Adrenal gland (tissue), 12 donors: ENCODE results near the gene CCDC185. TPM values are rescaled to one million over a fixed set of nuclear protein-coding genes. Genes with fewer than 3 reads are reported as not detected.

ENCODE experiments used
- DNase-seq, 7 donors: peaks; one replicate each; pipeline ENCODE4 v3.0.0-alpha.2; 2019 to 2020
- H3K27ac ChIP-seq, 5 donors: fragments of 200-600 bp; sonication (generic) in 4 of 5; 1 replicate in 3 of 5; 2 replicates in 2 of 5; pipeline versions ENCODE4 v1.5.1 to v1.8.0; 2016 to 2020; ENCODE audit warnings: mild to moderate bottlenecking in 1 of 5
- H3K27me3 ChIP-seq: fragments of 200-600 bp; 2 replicates; pipeline ENCODE4 v1.8.0; 2021
- H3K36me3 ChIP-seq, 2 donors: fragments of 200-600 bp; replicated peaks in 1 of 2; 1 replicate in 1 of 2; 2 replicates in 1 of 2; pipeline versions ENCODE4 v1.5.1 to v1.8.0; 2018 to 2022
- H3K4me1 ChIP-seq, 2 donors: fragments of 200-600 bp; replicated peaks in 1 of 2; 1 replicate in 1 of 2; 2 replicates in 1 of 2; pipeline versions ENCODE4 v1.5.1 to v1.8.0; 2018 to 2021
- H3K4me3 ChIP-seq, 4 donors: fragments of 200-600 bp; sonication (generic) in 3 of 4; one replicate each; pipeline ENCODE4 v1.5.1; 2016 to 2018
- H3K9me3 ChIP-seq, 3 donors: fragments of 200-600 bp; sonication (generic) in 1 of 3; replicated peaks in 1 of 3; 1 replicate in 2 of 3; 2 replicates in 1 of 3; pipeline versions ENCODE4 v1.5.1 to v1.8.0; 2016 to 2021
- POLR2A ChIP-seq, 2 donors: fragments of 450-650 bp; IDR thresholded peaks; one replicate each; pipeline ENCODE4 v1.6.1; 2017; ENCODE audit warnings: antibody characterized with exemption in 2 of 2, mild to moderate bottlenecking in 2 of 2, moderate library complexity in 1 of 2
- WGBS, 4 donors: extraction: QIAGEN DNeasy Blood & Tissue Kit in 2 of 4; methylation state at CpG; one replicate each; pipeline versions ENCODE4 v1.1.5 to v1.1.7; 2013 to 2017; 5-methylcytosine and 5-hydroxymethylcytosine counted together
- intact Hi-C, 2 donors: fragments of 100-400 bp; cut with DNase I; formaldehyde crosslinking; loops; one replicate each; pipeline versions ENCODE4 v1.14.1 to v1.15.0; 2022 to 2023
- polyA plus RNA-seq, 3 donors: library from polyadenylated mRNA; stranded (reverse); fragments of 200-250 nt in 2 of 3; fragments of 350-450 nt in 1 of 3; fragmentation: Illumina TruSeq in 1 of 3; extraction: RNeasy Lipid Tissue Mini Kit (QIAGEN cat#74804) in 1 of 3; gene quantifications; one replicate each; pipeline ENCODE4 v1.2.3, GENCODE V29; 2013 to 2014
- total RNA-seq, 9 donors: library from RNA; depleted of rRNA in 4 of 9; stranded (reverse); fragments of >200 nt in 4 of 9; fragments of 120-200 nt in 1 of 9; fragmentation: NEBNext Ultra II Directional in 1 of 9; extraction: Animal tissue kit (Norgen Biotek cat#: 25700) in 1 of 9; gene quantifications; one replicate each; pipeline versions ENCODE4 v1.1.0 to v1.2.4, GENCODE V29; 2013 to 2023
- TF ChIP-seq, protein P1 (sequence below), 6 experiments: fragments of 450-650 bp in 4 of 6; fragments of 200-600 bp in 2 of 6; sonication (generic) in 1 of 6; IDR thresholded peaks; 1 replicate in 5 of 6; 2 replicates in 1 of 6; pipeline versions ENCODE4 v1.5.1 to v1.8.0; 2016 to 2021; ENCODE audit warnings: antibody characterized with exemption in 6 of 6, mild to moderate bottlenecking in 2 of 6, moderate library complexity in 1 of 6
- donor health status: healthy with polysubstance abuse.
- donor health status: Bipolar disorder and iron deficiency.
- donor health status: DM: yes; HTN: yes; CAD: no.
- donor health status: DM: no; HTN: no; CAD: no.
- donor health status: DM: no; HTN: no; CAD: no.
- donor health status: DM: yes; HTN: yes; CAD: no.

CCDC185 gene
- total and polyA plus RNA-seq, 12 donors, result not detected

DNA sequence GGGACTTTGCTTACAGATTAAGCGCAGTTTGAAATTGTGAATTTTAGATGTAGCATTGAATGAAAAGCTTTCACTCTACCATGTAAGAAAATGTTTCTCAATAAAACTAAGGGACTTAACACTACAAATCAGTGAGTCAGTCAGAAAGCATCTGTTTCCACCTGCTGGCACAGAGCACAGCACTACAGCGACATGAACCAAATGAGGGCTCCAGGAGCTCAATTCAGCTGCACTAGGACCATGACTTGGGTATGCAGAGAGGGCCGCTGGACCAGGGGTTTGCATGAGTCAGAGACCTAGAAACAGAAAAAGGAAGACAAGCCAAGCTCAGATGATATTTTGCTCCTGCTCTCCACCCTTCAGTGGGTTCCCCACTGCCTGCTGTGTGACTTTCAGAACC lies 34.4 kb upstream of the CCDC185 start:
- no peak overlapping the region for H3K4me3 ChIP-seq
- whole genome bisulfite sequencing, 4 donors, result 79 to 88% (median 85%) methylated on average over 3 of the region's 3 CpGs
- no peaks in the 10 kb centered on the region for H3K27me3 ChIP-seq
- no peak overlapping the region for H3K27ac ChIP-seq
- intact Hi-C loops, result no loop called here
- no peaks in the 10 kb centered on the region for H3K9me3 ChIP-seq
- H3K36me3 ChIP-seq, result no peaks in the 10 kb centered on the region
- no peak for DNase-seq
- peaks cover 0 to 8% of the 10 kb centered on the region in 2 donors for H3K4me1 ChIP-seq
- TF ChIP-seq, protein P1, sequence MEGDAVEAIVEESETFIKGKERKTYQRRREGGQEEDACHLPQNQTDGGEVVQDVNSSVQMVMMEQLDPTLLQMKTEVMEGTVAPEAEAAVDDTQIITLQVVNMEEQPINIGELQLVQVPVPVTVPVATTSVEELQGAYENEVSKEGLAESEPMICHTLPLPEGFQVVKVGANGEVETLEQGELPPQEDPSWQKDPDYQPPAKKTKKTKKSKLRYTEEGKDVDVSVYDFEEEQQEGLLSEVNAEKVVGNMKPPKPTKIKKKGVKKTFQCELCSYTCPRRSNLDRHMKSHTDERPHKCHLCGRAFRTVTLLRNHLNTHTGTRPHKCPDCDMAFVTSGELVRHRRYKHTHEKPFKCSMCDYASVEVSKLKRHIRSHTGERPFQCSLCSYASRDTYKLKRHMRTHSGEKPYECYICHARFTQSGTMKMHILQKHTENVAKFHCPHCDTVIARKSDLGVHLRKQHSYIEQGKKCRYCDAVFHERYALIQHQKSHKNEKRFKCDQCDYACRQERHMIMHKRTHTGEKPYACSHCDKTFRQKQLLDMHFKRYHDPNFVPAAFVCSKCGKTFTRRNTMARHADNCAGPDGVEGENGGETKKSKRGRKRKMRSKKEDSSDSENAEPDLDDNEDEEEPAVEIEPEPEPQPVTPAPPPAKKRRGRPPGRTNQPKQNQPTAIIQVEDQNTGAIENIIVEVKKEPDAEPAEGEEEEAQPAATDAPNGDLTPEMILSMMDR (IDR thresholded peaks at IDR 0.05), result no peak
- TF ChIP-seq POLR2A (IDR thresholded peaks at IDR 0.05), result no peak

DNA sequence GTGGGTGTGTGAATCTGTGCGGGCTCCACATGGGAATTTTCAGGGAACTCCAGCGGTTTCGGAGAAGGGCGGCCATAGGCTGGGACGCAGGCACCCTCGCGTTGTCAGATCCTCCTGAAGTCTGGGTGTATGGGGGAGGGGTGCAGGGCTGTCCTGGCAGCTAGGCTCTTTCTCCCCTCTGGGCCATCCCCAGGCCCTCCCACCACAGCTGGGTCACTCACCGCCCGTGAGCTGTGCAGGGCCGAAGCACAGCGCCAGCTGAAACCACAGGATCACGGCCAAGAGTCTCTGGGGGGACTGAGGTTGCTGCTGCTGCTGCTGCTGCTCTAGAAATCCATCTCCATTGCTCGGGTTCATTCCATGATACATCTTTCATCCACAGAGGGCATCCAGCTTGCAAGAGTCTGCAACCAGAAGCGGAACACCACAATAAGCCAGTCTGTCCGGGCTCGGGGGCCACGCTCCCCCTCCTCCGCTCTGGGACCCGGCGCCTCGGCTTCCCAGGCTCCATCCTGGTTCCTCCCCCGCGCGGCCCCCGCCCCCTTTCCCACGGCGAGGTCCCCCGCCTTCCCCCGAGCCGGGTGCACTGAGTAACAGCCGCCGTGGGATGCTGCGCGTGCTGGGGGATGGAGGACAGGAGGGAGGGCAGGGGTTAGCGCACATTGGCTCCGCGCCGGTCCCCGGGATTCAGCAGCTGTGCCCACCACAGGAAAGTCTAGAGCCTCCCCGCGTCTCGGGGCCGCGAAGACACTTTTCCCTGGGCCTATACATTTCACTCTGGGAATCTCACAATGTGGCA lies 30.0 kb upstream of the CCDC185 start:
- H3K4me3 ChIP-seq, result peak overlapping the region in 2 of 4 donors; percentile 26 to 66
- H3K9me3 ChIP-seq, result no peaks in the 10 kb centered on the region
- TF ChIP-seq, protein P1 (IDR thresholded peaks at IDR 0.05), result no peak
- TF ChIP-seq POLR2A (IDR thresholded peaks at IDR 0.05), result no peak
- no peaks in the 10 kb centered on the region for H3K36me3 ChIP-seq
- intact Hi-C loops, result no loop called here
- peaks cover 5 to 16% of the 10 kb centered on the region in 2 donors for H3K4me1 ChIP-seq
- DNase-seq, result peak in 4 of 7 donors; percentile 23 to 60 (median 26)
- 3 to 16% (median 4%) methylated on average over 13 to 44 of the region's 44 CpGs for WGBS, 4 donors
- no peak overlapping the region for H3K27ac ChIP-seq
- H3K27me3 ChIP-seq, result no peaks in the 10 kb centered on the region

DNA sequence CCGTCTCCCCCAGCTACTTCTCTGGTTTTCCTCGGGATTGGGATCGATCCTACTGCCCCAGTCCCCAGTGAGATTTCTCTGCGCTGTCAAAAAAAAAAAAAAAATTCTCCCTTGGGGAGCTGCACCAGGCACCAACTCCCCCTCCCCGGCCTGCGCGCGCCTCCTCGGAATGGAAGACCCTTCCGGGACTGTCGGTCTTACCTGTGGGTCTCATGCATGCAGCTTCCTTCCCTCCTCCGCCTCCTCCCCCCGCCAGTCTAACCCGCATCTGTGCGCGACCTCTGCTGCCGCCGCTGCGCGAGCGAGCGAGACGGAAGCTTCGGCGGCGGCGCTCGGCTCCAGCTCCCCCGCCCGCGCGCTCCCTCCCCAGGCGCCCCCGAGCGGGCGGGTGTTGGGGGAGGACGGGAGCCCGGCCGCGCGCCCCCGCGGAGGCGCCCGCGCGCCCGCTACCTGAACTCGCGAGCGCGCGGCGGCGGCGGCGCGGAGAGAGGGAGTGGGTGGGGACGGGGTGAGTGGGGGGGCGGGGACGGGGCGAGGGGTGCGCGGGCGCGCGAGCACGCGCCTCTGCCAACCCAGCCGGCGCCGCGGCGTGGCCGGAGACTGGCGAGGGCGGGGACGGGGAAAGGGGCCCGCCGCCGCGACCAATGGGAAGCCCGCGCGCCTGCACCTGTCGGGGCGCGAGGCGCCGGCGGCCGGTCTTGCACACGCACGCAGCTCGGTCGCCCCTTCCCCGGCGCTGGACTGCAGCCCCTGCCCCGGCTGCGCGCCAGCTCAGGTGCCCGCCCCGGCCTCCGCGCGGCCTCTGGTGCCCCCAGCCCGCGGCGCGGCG lies 29.1 kb upstream of the CCDC185 start, which contains the start of gene SUSD4:
Gene SUSD4 (minus strand): TSS at position 321 of the 829 bp plus-strand sequence. CDS start 751 bp downstream, outside the sequence.
- H3K36me3 ChIP-seq, result no peaks in the 10 kb centered on the region
- DNase-seq, result peak in 5 of 7 donors; percentile 25 to 60 (median 51)
- H3K4me1 ChIP-seq, result peaks cover 5 to 16% of the 10 kb centered on the region in 2 donors
- intact Hi-C loops, result no loop called here
- WGBS, 4 donors, result 0 to 2% (median 1%) methylated on average over 4 to 109 of the region's 111 CpGs
- H3K27ac ChIP-seq, result no peak within 1 kb of the TSS
- TF ChIP-seq, protein P1 (IDR thresholded peaks at IDR 0.05), result no peak
- no peak for TF ChIP-seq POLR2A (IDR thresholded peaks at IDR 0.05)
- no peaks in the 10 kb centered on the region for H3K9me3 ChIP-seq
- no peaks in the 10 kb centered on the region for H3K27me3 ChIP-seq
- H3K4me3 ChIP-seq, result peak within 1 kb of the TSS in 2 of 4 donors; percentile 26 to 66
